Activated naive CD8-positive, alpha-beta T cell treated with anti-CD3 and anti-CD28 coated beads, Interleukin-2, amount 50 U/mL, for 16 hours (primary cell): ENCODE measurements around the gene OSTF1.
A peak's percentile ranks its signal among the peaks of the same experiment; 100 is the strongest.

Experiments used
- DNase-seq: peaks from one replicate; pipeline ENCODE4 v3.0.0-alpha.2; 2020; ENCODE audit warnings: low read depth, low spot score

Gene OSTF1

DNA sequence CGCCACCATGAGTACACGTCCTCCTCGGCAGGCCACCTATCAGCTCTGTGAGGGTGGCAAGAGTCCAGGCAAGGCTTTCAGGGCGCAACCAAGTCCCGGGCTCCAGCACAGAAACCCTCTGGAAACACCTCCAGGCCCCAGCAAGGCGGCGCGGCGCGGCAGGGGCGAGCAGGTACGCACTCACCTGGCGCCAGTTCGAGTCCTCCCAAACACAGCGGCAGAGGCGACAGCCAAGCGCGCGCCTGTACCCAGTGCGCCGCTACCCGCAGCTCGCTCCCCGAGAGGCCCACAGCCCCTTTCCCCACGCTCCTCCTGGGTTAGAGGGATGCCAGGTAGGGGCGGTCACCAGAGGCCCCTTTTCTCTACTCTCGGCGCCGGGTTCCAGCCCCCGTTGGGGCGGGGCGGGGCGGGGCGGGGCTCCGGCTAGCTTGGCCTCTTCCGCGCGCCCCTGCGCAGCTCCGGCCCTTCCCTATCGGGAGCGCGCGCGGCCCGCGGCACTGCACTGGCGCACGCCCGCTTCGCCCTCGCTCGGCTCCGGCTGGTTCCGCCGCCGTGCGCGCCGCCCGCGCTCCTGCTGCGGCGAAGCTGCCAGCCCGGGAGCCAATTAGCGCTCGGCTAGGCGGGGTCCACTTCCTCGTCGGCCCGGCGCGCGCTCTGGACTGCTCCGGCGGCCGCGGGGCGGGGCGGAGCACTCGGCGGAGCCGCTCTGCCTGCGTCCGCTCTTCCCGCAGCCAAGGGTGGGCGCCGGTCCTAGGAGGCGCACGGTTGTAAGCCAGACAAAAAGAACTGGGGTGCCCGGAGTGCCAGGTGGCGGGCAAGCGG, at the start of gene OSTF1, which contains the start of gene NMRK1:
OSTF1 (plus strand) TSS at position 691 of the 822 bp plus-strand sequence. CDS start 179 bp downstream, outside the sequence.
NMRK1 (minus strand) TSS at position 332 of the 822 bp plus-strand sequence. CDS start 5,040 bp downstream, outside the sequence.
- peak; percentile 85 for DNase-seq

GRCh38 chr9:75039009-75039408, 49.3 kb upstream of the OSTF1 start:
- no peak for DNase-seq

DNA sequence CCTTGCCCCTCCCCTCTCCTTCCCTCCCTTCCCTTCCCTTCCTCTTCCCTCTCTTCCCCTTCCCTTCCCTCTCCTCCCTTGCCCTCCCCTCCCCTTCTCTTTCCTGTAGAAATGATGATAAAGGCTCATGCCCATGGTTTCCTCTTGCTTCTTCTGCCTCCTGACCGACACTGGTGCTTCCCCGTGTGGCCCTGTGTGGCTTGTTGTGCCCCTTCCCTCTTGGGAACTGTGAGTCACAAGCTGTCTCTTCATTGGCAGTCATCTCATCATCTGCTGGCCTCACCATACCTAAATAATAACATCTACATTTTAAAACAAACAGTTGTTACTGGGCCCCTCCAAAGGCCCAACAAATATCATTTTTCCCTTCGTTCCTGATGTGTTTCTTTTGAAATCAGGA, 48.5 kb upstream of the OSTF1 start:
- no peak for DNase-seq

DNA sequence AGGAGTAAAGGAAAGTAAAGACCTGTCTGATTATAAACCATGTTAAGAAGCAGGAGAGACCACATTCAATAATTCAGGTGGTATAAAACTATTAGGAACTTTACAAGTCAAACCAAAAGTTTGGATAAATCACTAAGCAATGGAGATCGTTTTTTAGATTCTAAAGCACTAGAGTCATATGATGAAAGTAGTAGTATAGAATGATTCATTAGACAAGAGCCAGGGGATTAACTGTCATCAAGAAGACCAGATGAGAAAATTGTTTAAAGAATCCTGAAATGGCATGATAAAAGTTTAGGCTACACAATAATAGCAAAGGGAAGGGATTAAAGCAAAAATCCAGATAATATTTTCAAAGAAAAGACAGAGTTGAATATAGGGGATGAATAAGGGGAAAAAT, 47.3 kb upstream of the OSTF1 start:
- no peak for DNase-seq

GRCh38 chr9:75046725-75047345, 41.5 kb upstream of the OSTF1 start:
- no peak for DNase-seq

- no peak for DNase-seq
These were observed 40.8 kb upstream of the OSTF1 start for GRCh38 chr9:75047506-75047905.

GRCh38 chr9:75051285-75051684, 37.0 kb upstream of the OSTF1 start:
- no peak for DNase-seq

DNA sequence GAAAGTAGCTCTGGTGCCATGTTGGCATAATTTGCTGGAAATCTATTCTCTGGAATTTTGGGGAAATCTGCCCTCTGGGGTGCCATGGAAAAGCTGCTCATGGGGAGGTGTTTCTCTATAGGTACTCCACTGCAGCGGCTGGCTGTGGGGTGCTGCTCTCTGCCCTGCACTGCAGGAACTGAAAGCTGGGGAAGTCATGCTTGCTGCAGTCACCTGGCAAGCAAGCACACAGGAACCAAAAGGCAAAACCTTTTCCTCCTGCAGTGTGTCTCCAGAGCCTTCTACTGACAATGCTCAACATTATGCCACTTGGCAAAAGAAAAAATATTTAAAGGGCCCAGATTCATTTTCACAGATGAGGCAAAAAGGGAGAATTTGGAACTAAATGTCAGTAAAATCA, 34.4 kb upstream of the OSTF1 start:
- DNase-seq: no peak

GRCh38 chr9:75054368-75055001, 33.8 kb upstream of the OSTF1 start:
- no peak for DNase-seq

- no peak for DNase-seq
These were observed 27.1 kb upstream of the OSTF1 start for GRCh38 chr9:75061169-75061568.

GRCh38 chr9:75063556-75064305, 24.6 kb upstream of the OSTF1 start:
- DNase-seq: no peak

- no peak for DNase-seq
These were observed 23.8 kb upstream of the OSTF1 start for GRCh38 chr9:75064307-75065025.

- DNase-seq: no peak
These were observed 22.8 kb upstream of the OSTF1 start for GRCh38 chr9:75065510-75065909.

DNA sequence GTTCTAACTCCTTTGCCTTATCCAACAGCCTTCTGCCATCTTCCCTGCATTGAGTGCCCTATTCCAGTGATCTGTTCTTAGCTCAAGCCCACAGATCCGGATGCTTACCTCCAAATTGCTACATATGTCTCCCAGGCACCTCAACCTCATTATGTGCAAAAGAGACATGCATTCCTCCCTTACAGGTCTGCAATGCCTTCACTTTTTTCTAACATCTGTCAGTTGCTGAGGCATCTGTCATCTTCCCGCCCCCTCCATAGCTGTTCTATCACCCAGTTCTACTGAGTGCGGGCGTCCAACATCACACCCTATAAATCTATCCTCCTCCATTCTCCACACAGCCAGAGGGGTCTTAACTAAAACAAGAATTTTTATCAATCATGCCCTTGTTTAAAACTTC, 20.4 kb upstream of the OSTF1 start:
- no peak for DNase-seq

GRCh38 chr9:75069171-75069570, 19.1 kb upstream of the OSTF1 start:
- no peak for DNase-seq

DNA sequence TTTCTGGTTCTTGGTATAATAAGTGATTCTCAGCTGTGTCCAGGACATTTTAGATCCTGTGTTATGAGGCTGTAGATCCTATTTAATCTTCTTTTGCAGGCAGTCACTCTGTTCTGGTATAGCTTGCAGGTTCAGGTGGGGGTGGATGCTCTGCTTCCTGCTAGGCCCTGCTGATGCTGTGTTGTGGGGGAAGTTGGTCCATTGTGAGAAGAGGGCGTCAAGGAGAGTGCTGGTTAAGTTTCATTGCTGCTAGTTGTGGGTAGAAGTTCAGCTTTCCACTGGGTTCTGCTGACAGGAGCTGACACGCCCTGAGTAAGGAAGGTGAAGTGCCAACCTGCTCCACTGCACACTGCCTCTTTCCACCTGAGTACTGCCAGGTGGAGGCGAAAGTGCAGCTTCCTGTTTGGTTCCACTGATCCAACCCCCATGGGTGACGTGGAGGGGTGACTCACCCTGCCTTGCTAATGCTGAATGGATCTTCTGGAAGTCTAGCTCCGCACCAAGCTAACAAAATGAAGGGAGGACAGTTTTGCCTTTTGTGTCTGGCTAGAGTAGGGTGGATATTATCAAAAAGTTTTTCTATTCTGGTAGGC, 16.7 kb upstream of the OSTF1 start:
- peak; percentile 42 for DNase-seq

DNA sequence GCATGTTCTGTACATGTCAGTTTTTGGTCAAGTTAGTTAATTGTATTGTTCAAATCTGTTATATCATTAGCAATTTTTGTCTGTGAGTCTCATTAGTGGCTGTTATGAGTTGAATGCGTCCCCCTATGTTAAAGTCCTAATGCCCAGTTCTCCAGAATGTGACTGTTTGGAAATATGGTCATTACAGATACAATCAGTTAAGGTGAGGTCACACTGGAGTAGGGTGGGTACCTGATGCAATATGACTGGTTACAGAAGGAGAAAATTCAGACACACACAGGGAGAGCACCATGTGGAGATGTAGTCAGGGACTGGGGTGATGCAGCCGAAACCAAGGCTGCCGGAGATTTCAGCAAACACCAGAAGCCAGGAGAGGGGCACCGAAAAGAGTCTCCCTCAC, 15.4 kb upstream of the OSTF1 start:
- no peak for DNase-seq

DNA sequence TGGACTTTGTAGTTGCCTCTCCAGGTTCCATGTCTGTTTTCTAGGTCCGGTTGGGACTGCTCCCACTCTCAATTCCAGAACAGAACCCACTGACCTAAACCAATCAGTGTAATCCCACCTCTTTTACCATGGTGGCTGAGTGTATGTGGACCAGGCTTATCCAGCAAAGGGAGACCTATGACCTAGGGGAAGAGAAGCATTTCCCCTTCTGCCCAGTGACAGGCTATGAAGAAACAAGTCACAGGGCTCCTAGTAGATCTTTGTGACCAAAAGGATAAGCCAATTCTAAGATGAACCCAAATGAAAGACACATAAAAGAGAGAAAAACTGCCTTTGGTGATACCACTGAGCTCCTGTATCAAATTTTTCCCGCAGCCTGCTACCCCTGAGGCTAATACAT, 6.7 kb upstream of the OSTF1 start:
- DNase-seq: no peak

GRCh38 chr9:75083188-75083970, 4.9 kb upstream of the OSTF1 start:
- no peak for DNase-seq

- DNase-seq: no peak
These were observed 4.1 kb upstream of the OSTF1 start for GRCh38 chr9:75084081-75084672.
